ENCODE results near the gene C6orf141.
"Not testable (repeated sequence)": the region's sequence is repeated elsewhere in the genome, so short reads cannot be mapped to it uniquely, and the experiment has no call there.

Gene C6orf141

DNA sequence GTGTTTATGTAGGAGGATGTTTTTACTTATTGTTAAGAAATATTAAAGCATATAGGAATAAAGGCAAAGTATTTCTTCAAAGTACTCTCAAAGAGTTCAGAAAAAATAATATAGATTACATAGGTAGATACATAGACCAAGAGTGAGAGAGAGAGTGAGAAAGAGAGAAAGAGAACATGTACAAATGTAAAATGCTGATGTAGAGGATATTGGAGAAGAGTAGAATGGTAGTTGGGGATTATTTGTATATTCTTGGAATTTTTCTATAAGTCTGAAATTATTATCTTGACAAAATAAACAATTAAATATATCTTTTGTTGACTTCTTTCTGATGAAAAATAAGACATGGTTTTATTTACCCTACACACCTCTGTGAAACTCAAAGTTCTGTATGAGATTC, 29.2 kb downstream of the C6orf141 start:
- no peak for TF ChIP-seq EZH2phosphoT487 (conservative IDR thresholded peaks at IDR 0.05; ENCODE audit: low read length)
- TF ChIP-seq, protein P1, sequence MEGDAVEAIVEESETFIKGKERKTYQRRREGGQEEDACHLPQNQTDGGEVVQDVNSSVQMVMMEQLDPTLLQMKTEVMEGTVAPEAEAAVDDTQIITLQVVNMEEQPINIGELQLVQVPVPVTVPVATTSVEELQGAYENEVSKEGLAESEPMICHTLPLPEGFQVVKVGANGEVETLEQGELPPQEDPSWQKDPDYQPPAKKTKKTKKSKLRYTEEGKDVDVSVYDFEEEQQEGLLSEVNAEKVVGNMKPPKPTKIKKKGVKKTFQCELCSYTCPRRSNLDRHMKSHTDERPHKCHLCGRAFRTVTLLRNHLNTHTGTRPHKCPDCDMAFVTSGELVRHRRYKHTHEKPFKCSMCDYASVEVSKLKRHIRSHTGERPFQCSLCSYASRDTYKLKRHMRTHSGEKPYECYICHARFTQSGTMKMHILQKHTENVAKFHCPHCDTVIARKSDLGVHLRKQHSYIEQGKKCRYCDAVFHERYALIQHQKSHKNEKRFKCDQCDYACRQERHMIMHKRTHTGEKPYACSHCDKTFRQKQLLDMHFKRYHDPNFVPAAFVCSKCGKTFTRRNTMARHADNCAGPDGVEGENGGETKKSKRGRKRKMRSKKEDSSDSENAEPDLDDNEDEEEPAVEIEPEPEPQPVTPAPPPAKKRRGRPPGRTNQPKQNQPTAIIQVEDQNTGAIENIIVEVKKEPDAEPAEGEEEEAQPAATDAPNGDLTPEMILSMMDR (IDR thresholded peaks at IDR 0.05; ENCODE audit: insufficient read depth, low read length, poor library complexity, severe bottlenecking): no peak
- Histone ChIP-seq H3F3A (ENCODE audit: insufficient read depth) (no peaks in the 10 kb centered on the region), H3K4me2 (ENCODE audit: low read depth, low read length, poor library complexity, severe bottlenecking) (no peak overlapping the region), H3K27me3 (ENCODE audit: low read length) (no peaks in the 10 kb centered on the region), H3K9me3 (ENCODE audit: insufficient read depth, low read length) (no peaks in the 10 kb centered on the region), H3K36me3 (ENCODE audit: low read length) (no peaks in the 10 kb centered on the region), H3K4me3 (ENCODE audit: insufficient read depth, low read length, poor library complexity, severe bottlenecking) (no peak overlapping the region), H3K79me2 (ENCODE audit: insufficient read depth, low read length) (no peaks in the 10 kb centered on the region), H2AFZ (ENCODE audit: low read depth, low read length, severe bottlenecking) (no peak overlapping the region), H3K27ac (ENCODE audit: low read depth, low read length) (no peak overlapping the region), H3K9me2 (replicated peaks; ENCODE audit: insufficient read depth, low read length) (no peaks in the 10 kb centered on the region), H4K20me1 (ENCODE audit: low read depth, low read length) (no peaks in the 10 kb centered on the region), H3K9ac (ENCODE audit: low read length) (no peak overlapping the region)

DNA sequence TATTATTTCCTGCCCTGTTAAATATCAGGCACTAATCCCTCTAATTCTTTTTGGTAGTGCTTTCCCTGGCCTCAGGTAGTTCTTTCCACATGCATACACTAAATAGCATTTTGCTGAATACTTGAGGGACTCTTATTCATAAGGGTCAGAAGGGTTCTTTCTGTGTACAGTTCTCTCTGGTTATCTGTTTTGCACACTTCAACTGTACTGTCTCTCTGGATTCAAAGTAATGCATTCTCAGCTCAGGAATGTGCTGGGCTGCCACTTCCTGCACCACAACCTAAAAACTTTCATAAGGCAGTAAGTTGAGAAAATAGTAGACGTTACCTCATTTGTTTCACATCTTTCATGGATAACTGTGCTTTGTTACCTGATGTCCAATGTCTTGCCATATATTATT, 32.1 kb downstream of the C6orf141 start:
- TF ChIP-seq, protein P1 (IDR thresholded peaks at IDR 0.05; ENCODE audit: insufficient read depth, low read length, poor library complexity, severe bottlenecking): no peak
- no peak for TF ChIP-seq EZH2phosphoT487 (conservative IDR thresholded peaks at IDR 0.05; ENCODE audit: low read length)
- H4K20me1 ChIP-seq (ENCODE audit: low read depth, low read length): no peaks in the 10 kb centered on the region
- H3K4me2 ChIP-seq (ENCODE audit: low read depth, low read length, poor library complexity, severe bottlenecking): no peak overlapping the region
- H3K27ac ChIP-seq (ENCODE audit: low read depth, low read length): no peak overlapping the region
- no peaks in the 10 kb centered on the region for H3K9me2 ChIP-seq (replicated peaks; ENCODE audit: insufficient read depth, low read length)
- no peaks in the 10 kb centered on the region for H3K36me3 ChIP-seq (ENCODE audit: low read length)
- no peaks in the 10 kb centered on the region for H3K27me3 ChIP-seq (ENCODE audit: low read length)
- no peak overlapping the region for H3K9ac ChIP-seq (ENCODE audit: low read length)
- H2AFZ ChIP-seq (ENCODE audit: low read depth, low read length, severe bottlenecking): no peak overlapping the region
- H3K79me2 ChIP-seq (ENCODE audit: insufficient read depth, low read length): no peaks in the 10 kb centered on the region
- H3K4me3 ChIP-seq (ENCODE audit: insufficient read depth, low read length, poor library complexity, severe bottlenecking): no peak overlapping the region
- no peaks in the 10 kb centered on the region for H3F3A ChIP-seq (ENCODE audit: insufficient read depth)
- no peaks in the 10 kb centered on the region for H3K9me3 ChIP-seq (ENCODE audit: insufficient read depth, low read length)

DNA sequence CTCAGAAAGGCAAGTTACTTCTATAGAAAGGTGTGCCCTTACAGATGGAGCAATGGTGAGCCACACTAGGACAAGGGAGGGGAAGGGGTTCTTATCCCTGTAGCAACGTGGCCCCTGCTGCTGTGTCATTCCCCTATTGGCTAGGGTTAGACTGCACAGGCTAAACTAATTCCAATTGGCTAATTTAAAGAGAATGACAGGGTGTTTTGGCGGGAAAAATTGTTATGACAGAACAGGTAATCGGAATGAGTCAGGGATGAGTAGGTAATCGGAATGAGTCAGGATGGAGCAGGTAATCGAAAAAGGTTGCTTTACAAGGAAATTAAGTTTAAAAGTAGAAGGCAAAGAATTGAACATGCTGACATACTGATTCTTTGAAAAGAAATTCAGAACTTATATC, 36.8 kb downstream of the C6orf141 start:
- not testable (repeated sequence) for H3K9me2 ChIP-seq (replicated peaks; ENCODE audit: insufficient read depth, low read length); H3F3A ChIP-seq (ENCODE audit: insufficient read depth); H3K27ac ChIP-seq (ENCODE audit: low read depth, low read length); H2AFZ ChIP-seq (ENCODE audit: low read depth, low read length, severe bottlenecking); H4K20me1 ChIP-seq (ENCODE audit: low read depth, low read length); H3K9me3 ChIP-seq (ENCODE audit: insufficient read depth, low read length); H3K4me2 ChIP-seq (ENCODE audit: low read depth, low read length, poor library complexity, severe bottlenecking); H3K27me3 ChIP-seq (ENCODE audit: low read length); H3K79me2 ChIP-seq (ENCODE audit: insufficient read depth, low read length); H3K4me3 ChIP-seq (ENCODE audit: insufficient read depth, low read length, poor library complexity, severe bottlenecking); H3K9ac ChIP-seq (ENCODE audit: low read length); H3K36me3 ChIP-seq (ENCODE audit: low read length)
